ENCODE data around the gene MTCH2. TPM values are rescaled to one million over a fixed set of nuclear protein-coding genes. Genes with fewer than 3 reads are reported as not detected.
"Not testable (repeated sequence)": the region's sequence is repeated elsewhere in the genome, so short reads cannot be mapped to it uniquely, and the experiment has no call there.

MTCH2 gene
- polyA plus RNA-seq, 1 experiment = 104 TPM

DNA sequence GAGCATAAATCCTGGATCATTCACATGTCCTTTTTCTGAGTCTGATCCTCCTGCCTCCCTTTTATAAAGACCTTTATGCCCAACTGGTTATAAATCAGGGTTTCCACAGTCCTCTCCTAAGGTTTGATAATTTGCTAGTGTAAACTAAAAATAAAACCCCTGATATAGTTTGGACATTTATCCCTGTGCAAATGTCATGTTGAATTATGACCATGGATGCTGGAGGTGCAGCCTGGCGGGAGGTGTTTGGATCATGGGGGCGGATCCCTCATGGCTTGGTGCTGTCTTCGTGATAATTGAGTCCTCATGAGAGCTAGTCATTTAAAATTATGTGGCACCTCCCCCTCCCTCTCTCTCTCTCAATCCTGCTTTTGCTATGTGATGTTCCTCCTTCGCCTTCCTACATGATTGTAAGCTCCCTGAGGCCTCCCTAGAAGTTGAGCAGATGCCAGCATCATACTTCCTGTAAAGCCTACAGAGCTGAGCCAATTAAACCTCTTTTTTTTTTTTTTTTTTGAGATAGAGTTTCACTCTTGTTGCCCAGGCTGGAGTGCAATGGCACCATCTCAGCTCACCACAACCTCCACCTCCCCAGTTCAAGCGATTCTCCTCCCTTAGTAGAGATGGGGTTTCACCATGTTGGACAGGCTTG, 9.6 kb upstream of the MTCH2 start:
- POLR2A ChIA-PET = no interaction called here
- CTCF ChIA-PET = no interaction called here
- Histone ChIP-seq H3K36me3 (ENCODE audit: control insufficient read depth, insufficient read depth, low read length) (no peaks in the 10 kb centered on the region), H3K27me3 (ENCODE audit: control insufficient read depth, insufficient read depth, low read length) (no peaks in the 10 kb centered on the region), H3K4me3 (ENCODE audit: low read depth, low read length) (no peak overlapping the region)
- TF ChIP-seq, protein P1, sequence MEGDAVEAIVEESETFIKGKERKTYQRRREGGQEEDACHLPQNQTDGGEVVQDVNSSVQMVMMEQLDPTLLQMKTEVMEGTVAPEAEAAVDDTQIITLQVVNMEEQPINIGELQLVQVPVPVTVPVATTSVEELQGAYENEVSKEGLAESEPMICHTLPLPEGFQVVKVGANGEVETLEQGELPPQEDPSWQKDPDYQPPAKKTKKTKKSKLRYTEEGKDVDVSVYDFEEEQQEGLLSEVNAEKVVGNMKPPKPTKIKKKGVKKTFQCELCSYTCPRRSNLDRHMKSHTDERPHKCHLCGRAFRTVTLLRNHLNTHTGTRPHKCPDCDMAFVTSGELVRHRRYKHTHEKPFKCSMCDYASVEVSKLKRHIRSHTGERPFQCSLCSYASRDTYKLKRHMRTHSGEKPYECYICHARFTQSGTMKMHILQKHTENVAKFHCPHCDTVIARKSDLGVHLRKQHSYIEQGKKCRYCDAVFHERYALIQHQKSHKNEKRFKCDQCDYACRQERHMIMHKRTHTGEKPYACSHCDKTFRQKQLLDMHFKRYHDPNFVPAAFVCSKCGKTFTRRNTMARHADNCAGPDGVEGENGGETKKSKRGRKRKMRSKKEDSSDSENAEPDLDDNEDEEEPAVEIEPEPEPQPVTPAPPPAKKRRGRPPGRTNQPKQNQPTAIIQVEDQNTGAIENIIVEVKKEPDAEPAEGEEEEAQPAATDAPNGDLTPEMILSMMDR (IDR thresholded peaks at IDR 0.05; ENCODE audit: insufficient read depth, low read depth, low read length) = no peak
- DNase-seq (ENCODE audit: low read depth) = no peak

- DNase-seq (ENCODE audit: low read depth) = no peak
- TF ChIP-seq, protein P1 (IDR thresholded peaks at IDR 0.05; ENCODE audit: insufficient read depth, low read depth, low read length) = no peak
- ChIA-PET CTCF (no interaction called here), POLR2A (interaction anchor here (0.6 kb wide), 1 partner anchor 22 kb away, joined by 7 read pairs; no protein-coding TSS in a partner anchor)
- Histone ChIP-seq H3K27me3 (ENCODE audit: control insufficient read depth, insufficient read depth, low read length) (no peaks in the 10 kb centered on the region), H3K36me3 (ENCODE audit: control insufficient read depth, insufficient read depth, low read length) (no peaks in the 10 kb centered on the region), H3K4me3 (ENCODE audit: low read depth, low read length) (no peak overlapping the region)
These were observed 6.9 kb upstream of the MTCH2 start for GRCh38 chr11:47649276-47649675.

DNA sequence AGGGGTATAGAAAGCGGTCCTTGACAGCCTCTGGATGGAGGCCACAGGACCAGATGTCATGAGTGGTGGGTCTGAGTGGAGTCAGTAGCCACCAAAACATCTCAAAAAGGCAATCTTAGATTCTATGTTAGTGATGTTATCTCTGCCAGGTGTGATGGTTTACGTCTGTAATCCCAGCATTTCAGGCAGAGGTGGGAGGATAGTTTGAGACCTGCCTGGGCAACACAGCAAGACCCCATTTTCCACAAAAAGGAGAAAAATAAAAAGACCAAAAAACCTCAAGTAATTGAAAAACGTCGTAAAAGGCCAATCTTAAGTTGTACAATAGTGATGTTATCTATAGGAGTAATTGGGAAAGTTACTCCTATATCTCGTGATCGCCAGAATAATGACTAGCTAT, 3.7 kb upstream of the MTCH2 start:
- Histone ChIP-seq H3K27me3 (ENCODE audit: control insufficient read depth, insufficient read depth, low read length) (no peaks in the 10 kb centered on the region), H3K36me3 (ENCODE audit: control insufficient read depth, insufficient read depth, low read length) (no peaks in the 10 kb centered on the region), H3K4me3 (ENCODE audit: low read depth, low read length) (no peak overlapping the region)
- ChIA-PET POLR2A (no interaction called here), CTCF (no interaction called here)
- DNase-seq (ENCODE audit: low read depth) = no peak
- TF ChIP-seq, protein P1 (IDR thresholded peaks at IDR 0.05; ENCODE audit: insufficient read depth, low read depth, low read length) = no peak

DNA sequence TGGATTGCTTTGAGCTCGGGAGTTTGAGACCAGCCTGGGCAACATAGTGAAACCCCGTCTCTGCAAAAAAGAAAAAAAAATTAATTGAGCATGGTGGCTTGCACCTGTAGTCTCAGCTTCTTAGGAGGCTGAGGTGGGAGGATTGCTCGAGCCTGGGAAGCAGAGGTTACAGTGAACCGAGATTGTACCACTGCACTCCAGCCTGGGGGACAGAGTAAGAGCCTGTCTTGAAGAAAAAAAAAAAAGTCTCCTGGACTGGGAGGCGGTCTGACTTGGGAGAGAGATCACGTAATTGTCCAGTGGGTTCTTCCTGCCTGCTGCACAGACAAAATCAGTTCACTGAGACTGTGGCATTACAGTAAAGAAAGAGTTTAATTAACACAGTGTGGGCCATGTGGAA, 3.1 kb upstream of the MTCH2 start:
- Histone ChIP-seq H3K27me3 (ENCODE audit: control insufficient read depth, insufficient read depth, low read length) (no peaks in the 10 kb centered on the region), H3K36me3 (ENCODE audit: control insufficient read depth, insufficient read depth, low read length) (no peaks in the 10 kb centered on the region), H3K4me3 (ENCODE audit: low read depth, low read length) (no peak overlapping the region)
- CTCF ChIA-PET = no interaction called here
- POLR2A ChIA-PET = no interaction called here
- no peak for DNase-seq (ENCODE audit: low read depth)
- TF ChIP-seq, protein P1 (IDR thresholded peaks at IDR 0.05; ENCODE audit: insufficient read depth, low read depth, low read length) = no peak

DNA sequence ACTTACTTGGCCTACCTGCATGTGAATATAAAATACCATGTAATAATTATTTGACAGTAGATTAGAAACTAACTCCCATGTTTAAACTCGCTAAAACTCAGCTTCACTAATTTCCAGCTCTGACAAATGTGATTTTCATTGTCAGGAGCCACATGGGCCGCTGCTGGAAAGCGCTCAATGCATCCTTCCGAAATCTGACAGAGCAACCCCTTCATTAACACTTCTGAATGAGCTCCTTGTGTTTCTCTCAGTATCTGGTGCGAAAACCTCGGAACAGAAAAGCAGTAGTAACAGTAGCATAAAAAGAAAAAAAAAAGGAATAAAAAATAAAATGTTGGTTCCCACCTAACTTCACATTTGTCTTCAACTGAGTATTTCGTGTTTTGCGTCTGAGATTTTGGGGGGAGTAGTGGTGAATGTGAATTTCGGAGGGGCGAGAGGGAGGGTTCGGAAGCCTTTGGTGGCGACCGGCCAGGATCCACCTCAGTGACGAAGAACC, 710 bp downstream of the MTCH2 start:
- Histone ChIP-seq H3K4me3 (ENCODE audit: low read depth, low read length) (peak overlapping the region; percentile 96), H3K27me3 (ENCODE audit: control insufficient read depth, insufficient read depth, low read length) (no peaks in the 10 kb centered on the region), H3K36me3 (ENCODE audit: control insufficient read depth, insufficient read depth, low read length) (no peaks in the 10 kb centered on the region; the same call in 1 of the 2 replicates)
- CTCF ChIA-PET = no interaction called here
- TF ChIP-seq, protein P1 (IDR thresholded peaks at IDR 0.05; ENCODE audit: insufficient read depth, low read depth, low read length) = no peak
- DNase-seq (ENCODE audit: low read depth) = no peak
- POLR2A ChIA-PET = no interaction called here

DNA sequence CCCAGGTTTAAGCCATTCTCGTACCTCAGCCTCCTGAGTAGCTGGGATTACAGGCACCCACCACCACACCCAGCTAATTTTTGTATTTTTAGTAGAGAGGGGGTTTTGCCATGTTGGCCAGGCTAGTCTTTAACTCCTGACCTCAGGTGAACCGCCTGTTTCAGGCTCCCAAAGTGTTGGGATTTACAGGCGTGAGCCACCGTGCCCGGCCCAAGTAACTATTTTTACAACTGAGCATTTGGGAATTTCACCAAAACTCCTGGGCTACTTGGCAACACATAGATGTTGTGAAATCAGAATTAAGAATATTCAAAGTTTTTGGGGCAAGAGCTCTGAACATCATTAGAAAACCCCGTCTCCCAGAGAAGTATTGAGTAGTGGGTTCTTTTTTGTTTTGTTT, 1.9 kb downstream of the MTCH2 start:
- POLR2A ChIA-PET; DNase-seq (ENCODE audit: low read depth); H3K27me3 ChIP-seq (ENCODE audit: control insufficient read depth, insufficient read depth, low read length); H3K4me3 ChIP-seq (ENCODE audit: low read depth, low read length); H3K36me3 ChIP-seq (ENCODE audit: control insufficient read depth, insufficient read depth, low read length): not testable (repeated sequence)
- CTCF ChIA-PET = interaction anchor here (0.6 kb wide), 1 partner anchor 134 kb away, joined by 5 read pairs; no protein-coding TSS in a partner anchor

DNA sequence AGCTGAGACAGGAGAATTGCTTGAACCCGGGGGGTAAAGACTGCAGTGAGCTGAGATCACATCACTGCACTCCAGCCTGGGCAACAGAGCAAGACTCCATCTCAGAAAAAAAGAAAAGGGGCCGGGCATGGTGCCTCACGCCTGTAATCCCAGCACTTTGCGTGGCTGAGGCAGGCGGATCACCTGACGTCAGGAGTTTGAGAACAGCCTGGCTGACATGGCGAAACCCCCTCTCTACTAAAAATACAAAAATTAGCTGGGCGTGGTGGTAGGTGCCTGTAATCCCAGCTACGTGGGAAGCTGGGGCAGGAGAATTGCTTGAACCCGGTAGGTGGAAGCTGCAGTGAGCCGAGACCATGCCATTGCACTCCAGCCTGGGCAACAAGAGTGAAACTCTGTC, 6.0 kb downstream of the MTCH2 start:
- H3K4me3 ChIP-seq (ENCODE audit: low read depth, low read length); H3K36me3 ChIP-seq (ENCODE audit: control insufficient read depth, insufficient read depth, low read length); DNase-seq (ENCODE audit: low read depth); H3K27me3 ChIP-seq (ENCODE audit: control insufficient read depth, insufficient read depth, low read length); POLR2A ChIA-PET: not testable (repeated sequence)
- CTCF ChIA-PET = interaction anchor here (0.9 kb wide), 1 partner anchor 19 kb away, joined by 3 read pairs; no protein-coding TSS in a partner anchor

Data from BJ (cell line).